ENCODE data around the gene PRRT1. TPM values are rescaled to one million over a fixed set of nuclear protein-coding genes. Genes with fewer than 3 reads are reported as not detected.

PRRT1 gene
- total and polyA plus RNA-seq, 2 of the 4 experiments (the other 2 are of a cell fraction) = 0.99 TPM; not detected in 1

GRCh38 chr6:32147401-32148132 lies 4.2 kb downstream of the PRRT1 start (continued):
- no peak for TF ChIP-seq MAFK (IDR thresholded peaks at IDR 0.05; ENCODE audit: low read depth, low read length)

GRCh38 chr6:32146687-32147086 lies 5.1 kb downstream of the PRRT1 start:
- Histone ChIP-seq H2BK5ac (ENCODE audit: low read depth, low read length, poor library complexity, severe bottlenecking) (no peak overlapping the region), H3K4ac (ENCODE audit: low read depth, low read length) (no peak overlapping the region), H2AK9ac (replicated peaks; ENCODE audit: low read depth, low read length, poor library complexity) (no peak overlapping the region), H3K18ac (ENCODE audit: low read depth, low read length) (no peak overlapping the region), H3K4me3 (ENCODE audit: insufficient read depth, low read depth, low read length) (no peak overlapping the region), H3K4me2 (ENCODE audit: low read depth, low read length) (no peak overlapping the region), H4K8ac (ENCODE audit: low read depth in 2 of 2, low read length in 2 of 2) (no peak overlapping the region), H3K9ac (ENCODE audit: low read depth, low read length) (0 out of 2 replicates have a peak overlapping the region, but pooled peaks have one; percentile 17), H3K56ac (ENCODE audit: extremely low read depth, insufficient read depth, low read length) (no peak overlapping the region), H3K27me3 (ENCODE audit: control insufficient read depth, insufficient read depth, low read length) (peaks cover 27% of the 10 kb centered on the region), H3K9me3 (ENCODE audit: control insufficient read depth, insufficient read depth, low read length) (peaks cover 2% of the 10 kb centered on the region; the same call in 1 of the 2 replicates), H4K5ac (ENCODE audit: low read depth, low read length) (no peak overlapping the region), H3K36me3 (ENCODE audit: control insufficient read depth, insufficient read depth, low read length) (peaks cover 2% of the 10 kb centered on the region; the same call in 1 of the 2 replicates), H2AK5ac (ENCODE audit: low read depth, low read length) (no peak overlapping the region), H2BK120ac (ENCODE audit: low read depth, low read length) (no peak overlapping the region), H2AFZ (replicated peaks; ENCODE audit: low read length, poor library complexity) (no peak overlapping the region), H3K27ac (ENCODE audit: insufficient read depth, low read length) (no peak overlapping the region), H2BK15ac (ENCODE audit: low read depth, low read length) (no peak overlapping the region), H3K9me1 (ENCODE audit: insufficient read depth, low read length) (0 out of 2 replicates have a peak, but pooled peaks cover 4% of the 10 kb centered on the region), H3K14ac (replicated peaks; ENCODE audit: low read depth, low read length) (no peak overlapping the region), H3K79me1 (ENCODE audit: low read depth in 1 of 2, low read length in 2 of 2) (no peaks in the 10 kb centered on the region), H4K91ac (ENCODE audit: insufficient read depth, low read depth, low read length) (no peak overlapping the region; the same call in 1 of the 2 replicates), H4K20me1 (ENCODE audit: insufficient read depth, low read length) (no peaks in the 10 kb centered on the region), H3K4me1 (ENCODE audit: control insufficient read depth, insufficient read depth, low read length) (peaks cover 4% of the 10 kb centered on the region; the same call in 1 of the 2 replicates), H2BK20ac (ENCODE audit: low read depth, low read length) (no peak overlapping the region), H3K23ac (ENCODE audit: low read depth, low read length) (no peak overlapping the region)
- ATAC-seq (ENCODE audit: low read depth) (no peak), DNase-seq (no peak)
- 6% methylated on average over 2 of the region's 4 CpGs; no CpG with 5 or more reads in 1 of the 2 experiments for WGBS, 2 experiments (ENCODE audit: extremely low coverage in 2 of 2, insufficient read length in 1 of 2)
- POLR2A ChIA-PET (ENCODE audit: unreplicated experiment) = no interaction called here
- no TSS peak for BruUV-seq (replicated peaks)
- no peak for TF ChIP-seq RFX5 (IDR thresholded peaks at IDR 0.05; ENCODE audit: low read depth, low read length)
- CTCF ChIA-PET = interaction anchor here (0.9 kb wide), 1 partner anchor 10 kb away, joined by 4 read pairs; no protein-coding TSS in a partner anchor
- intact Hi-C loops (cut with micrococcal nuclease) (no loop called here), in situ Hi-C loops (cut with MboI; ENCODE audit: low sequenced_read_pairs) (no loop called here), dilution Hi-C loops (cut with HindIII; ENCODE audit: low sequenced_read_pairs, unreplicated experiment) (no loop called here)

Data from IMR-90 (cell line).